Measurements from ENCODE around the gene CST4. TPM values are rescaled to one million over a fixed set of nuclear protein-coding genes. Genes with fewer than 3 reads are reported as not detected.
"Not testable (repeated sequence)": the region's sequence is repeated elsewhere in the genome, so short reads cannot be mapped to it uniquely, and the experiment has no call there.

CST4 gene
- total and polyA plus RNA-seq, 2 experiments from 2014 or later = 0.23 TPM; not detected in 1

DNA sequence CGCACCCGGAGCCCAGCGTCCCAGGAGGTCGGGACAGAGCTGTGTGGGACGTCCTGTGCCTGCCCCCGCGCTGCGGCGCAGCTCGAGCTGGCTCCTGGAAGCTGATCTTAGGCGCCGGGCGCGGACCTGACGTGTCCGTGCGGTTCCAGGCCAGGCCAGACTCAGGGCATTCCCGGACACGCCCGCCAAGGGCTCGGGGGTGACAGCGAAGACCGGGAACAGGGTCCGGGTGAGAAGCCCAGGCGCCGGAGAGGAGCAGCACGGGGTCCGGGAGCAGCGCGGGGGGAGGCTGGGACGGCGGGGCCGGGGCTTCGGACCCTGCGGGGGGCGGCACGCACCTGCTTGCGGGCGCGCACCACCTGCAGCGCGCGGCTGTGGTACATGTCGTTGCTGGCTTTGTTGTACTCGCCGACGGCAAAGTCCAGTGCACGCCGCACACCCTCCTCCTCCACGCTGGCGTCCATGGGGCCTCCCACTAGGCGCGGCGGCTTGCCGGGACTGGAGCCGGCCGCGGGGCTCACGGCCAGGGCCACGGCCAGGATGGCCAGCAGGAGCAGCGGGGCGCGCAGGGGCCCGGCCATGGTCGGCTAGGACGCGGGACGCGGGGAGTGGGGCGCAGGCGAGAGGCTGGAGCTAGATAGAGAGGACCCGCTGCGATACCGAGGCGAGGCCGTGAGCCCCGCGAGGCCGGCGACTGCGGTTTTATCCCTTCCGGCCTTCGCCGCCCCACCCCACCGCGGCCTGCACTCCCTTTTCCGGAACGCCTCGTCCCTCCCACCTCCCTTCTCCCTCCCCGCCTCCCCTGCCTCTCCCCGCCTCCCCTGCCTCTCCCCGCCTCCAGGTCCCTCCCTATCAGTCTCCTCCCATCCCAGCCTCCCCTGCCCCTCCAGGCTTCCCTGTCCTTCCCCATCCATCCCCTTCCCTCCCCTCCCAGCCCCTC is 51.3 kb downstream of the CST4 start, which contains the start of gene CST3:
Gene CST3, minus strand, starts transcription at position 674 of the 940 bp plus-strand sequence. Its CDS starts 93 bp downstream, at position 581.
- H3K79me2 ChIP-seq = peaks cover 19% of the 10 kb centered on the region
- DNase-seq (ENCODE audit: low spot score) = peak; percentile 95
- H3K4me2 ChIP-seq = peak within 1 kb of the TSS; percentile 89
- no peaks in the 10 kb centered on the region for H3K27me3 ChIP-seq
- TF ChIP-seq CTCF (IDR thresholded peaks at IDR 0.05; ENCODE audit: poor library complexity) (no peak), EZH2 (IDR thresholded peaks at IDR 0.05; ENCODE audit: borderline replicate concordance) (no peak), EZH2phosphoT487 (IDR thresholded peaks at IDR 0.05; ENCODE audit: low read depth, severe bottlenecking, unreplicated experiment) (no peak)
- H3K4me1 ChIP-seq (ENCODE audit: insufficient read depth) = peaks cover 11% of the 10 kb centered on the region
- H3K36me3 ChIP-seq (replicated peaks; ENCODE audit: insufficient read depth, low read depth) = no peaks in the 10 kb centered on the region
- H4K20me1 ChIP-seq (ENCODE audit: insufficient read depth, poor library complexity, severe bottlenecking) = peaks cover 3% of the 10 kb centered on the region
- 1% methylated on average over 64 of the region's 92 CpGs for WGBS (ENCODE audit: low lambda C conversion rate, missing lambda C conversion rate)
- peak within 1 kb of the TSS; percentile 96 for H2AFZ ChIP-seq
- peak within 1 kb of the TSS; percentile 96 for H3K27ac ChIP-seq
- H3K9me2 ChIP-seq (replicated peaks; ENCODE audit: insufficient read depth) = no peaks in the 10 kb centered on the region
- no peaks in the 10 kb centered on the region for H3K9me3 ChIP-seq (ENCODE audit: low read depth)
- peak within 1 kb of the TSS; percentile 82 for H3K4me3 ChIP-seq

GRCh38 chr20:23636908-23637281 is 51.9 kb downstream of the CST4 start:
- 33% methylated on average over 4 of the region's 4 CpGs for WGBS (ENCODE audit: low lambda C conversion rate, missing lambda C conversion rate)

GRCh38 chr20:23636182-23636907 is 52.5 kb downstream of the CST4 start:
- no peaks in the 10 kb centered on the region for H3K9me3 ChIP-seq (ENCODE audit: low read depth)
- whole genome bisulfite sequencing (ENCODE audit: low lambda C conversion rate, missing lambda C conversion rate) = 77% methylated on average over 19 of the region's 19 CpGs
- H3K79me2 ChIP-seq = peaks cover 19% of the 10 kb centered on the region
- DNase-seq (ENCODE audit: low spot score) = no peak
- peaks cover 3% of the 10 kb centered on the region for H4K20me1 ChIP-seq (ENCODE audit: insufficient read depth, poor library complexity, severe bottlenecking)
- no peak overlapping the region for H2AFZ ChIP-seq
- H3K36me3 ChIP-seq (replicated peaks; ENCODE audit: insufficient read depth, low read depth) = no peaks in the 10 kb centered on the region
- TF ChIP-seq EZH2 (IDR thresholded peaks at IDR 0.05; ENCODE audit: borderline replicate concordance) = no peak
- TF ChIP-seq EZH2phosphoT487 (IDR thresholded peaks at IDR 0.05; ENCODE audit: low read depth, severe bottlenecking, unreplicated experiment) = no peak
- peak overlapping the region; percentile 89 for H3K4me2 ChIP-seq
- no peaks in the 10 kb centered on the region for H3K9me2 ChIP-seq (replicated peaks; ENCODE audit: insufficient read depth)
- peak overlapping the region; percentile 82 for H3K4me3 ChIP-seq
- peaks cover 11% of the 10 kb centered on the region for H3K4me1 ChIP-seq (ENCODE audit: insufficient read depth)
- H3K27ac ChIP-seq = no peak overlapping the region
- H3K27me3 ChIP-seq = no peaks in the 10 kb centered on the region

More at GRCh38 chr20:23636908-23637281, 51.9 kb downstream of the CST4 start:
- no peak for TF ChIP-seq EZH2 (IDR thresholded peaks at IDR 0.05; ENCODE audit: borderline replicate concordance)
- TF ChIP-seq CTCF (IDR thresholded peaks at IDR 0.05; ENCODE audit: poor library complexity) = no peak
- TF ChIP-seq EZH2phosphoT487 (IDR thresholded peaks at IDR 0.05; ENCODE audit: low read depth, severe bottlenecking, unreplicated experiment) = no peak
- peak overlapping the region; percentile 96 for H2AFZ ChIP-seq
- peaks cover 3% of the 10 kb centered on the region for H4K20me1 ChIP-seq (ENCODE audit: insufficient read depth, poor library complexity, severe bottlenecking)
- H3K4me1 ChIP-seq (ENCODE audit: insufficient read depth) = peaks cover 11% of the 10 kb centered on the region
- H3K79me2 ChIP-seq = peaks cover 19% of the 10 kb centered on the region
- H3K4me2 ChIP-seq = peak overlapping the region; percentile 89
- DNase-seq (ENCODE audit: low spot score) = no peak
- no peaks in the 10 kb centered on the region for H3K27me3 ChIP-seq
- no peaks in the 10 kb centered on the region for H3K9me2 ChIP-seq (replicated peaks; ENCODE audit: insufficient read depth)
- H3K27ac ChIP-seq = peak overlapping the region; percentile 96
- no peaks in the 10 kb centered on the region for H3K9me3 ChIP-seq (ENCODE audit: low read depth)
- peak overlapping the region; percentile 82 for H3K4me3 ChIP-seq
- no peaks in the 10 kb centered on the region for H3K36me3 ChIP-seq (replicated peaks; ENCODE audit: insufficient read depth, low read depth)

DNA sequence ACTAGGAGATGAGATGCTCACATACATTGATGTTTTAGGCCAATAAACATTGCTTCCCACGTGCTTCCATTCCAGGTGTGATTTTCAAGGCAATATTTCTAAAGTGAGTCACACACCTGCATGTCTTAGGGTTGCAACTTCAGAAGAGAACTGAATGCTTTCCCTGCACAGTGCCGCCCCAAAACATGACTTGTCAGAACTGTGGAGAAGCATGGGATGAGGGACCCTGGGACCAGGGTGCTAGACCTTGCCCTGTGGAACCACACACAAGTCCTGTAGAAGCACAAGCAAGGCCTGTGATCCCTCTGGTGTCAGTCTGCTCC is 53.1 kb downstream of the CST4 start:
- Histone ChIP-seq H3K4me2 (peak overlapping the region; percentile 89), H3K4me1 (ENCODE audit: insufficient read depth) (peaks cover 11% of the 10 kb centered on the region), H3K79me2 (peaks cover 19% of the 10 kb centered on the region)
- not testable (repeated sequence) for H2AFZ ChIP-seq; H3K36me3 ChIP-seq (replicated peaks; ENCODE audit: insufficient read depth, low read depth); H4K20me1 ChIP-seq (ENCODE audit: insufficient read depth, poor library complexity, severe bottlenecking); DNase-seq (ENCODE audit: low spot score); H3K27ac ChIP-seq; H3K4me3 ChIP-seq; H3K9me2 ChIP-seq (replicated peaks; ENCODE audit: insufficient read depth); H3K27me3 ChIP-seq; H3K9me3 ChIP-seq (ENCODE audit: low read depth)
- 70% methylated on average over 2 of the region's 2 CpGs for WGBS (ENCODE audit: low lambda C conversion rate, missing lambda C conversion rate)

Small RNAs within 50 kb of the gene (small RNA-seq; reads per million reads assigned to genes)
- not detected for gene CST2P1

Other genes with a start within 250 kb of the CST4 start
- gene CSTL1, start 249.4 kb downstream of the CST4 start, total RNA-seq = not detected in 2 replicates
- gene CSTL1, start 249.4 kb downstream of the CST4 start, polyA plus RNA-seq = not detected in 2 replicates
- gene CST11, start 236.2 kb downstream of the CST4 start, total RNA-seq = not detected in 2 replicates
- gene CST11, start 236.2 kb downstream of the CST4 start, polyA plus RNA-seq = not detected in 2 replicates
- gene CST8, start 197.9 kb downstream of the CST4 start, total RNA-seq = not detected in 2 replicates
- not detected in 2 replicates for gene CST8, start 197.9 kb downstream of the CST4 start, polyA plus RNA-seq
- not detected in 2 replicates for gene CST9L, start 120.6 kb downstream of the CST4 start, total RNA-seq
- gene CST9L, start 120.6 kb downstream of the CST4 start, polyA plus RNA-seq = not detected in 2 replicates
- not detected in 2 replicates for gene CST9, start 83.1 kb downstream of the CST4 start, total RNA-seq
- not detected in 2 replicates for gene CST9, start 83.1 kb downstream of the CST4 start, polyA plus RNA-seq
- 881 and 921 TPM in 2 replicates for gene CST3, start 51.1 kb downstream of the CST4 start, total RNA-seq
- 2,777 and 2,850 TPM in 2 replicates for gene CST3, start 51.1 kb downstream of the CST4 start, polyA plus RNA-seq
- 5.7 and 13.6 TPM in 2 replicates for gene CST1, start 61.9 kb upstream of the CST4 start, total RNA-seq
- 10.8 and 12.8 TPM in 2 replicates for gene CST1, start 61.9 kb upstream of the CST4 start, polyA plus RNA-seq
- not detected in 2 replicates for gene CST2, start 137.7 kb upstream of the CST4 start, total RNA-seq
- gene CST2, start 137.7 kb upstream of the CST4 start, polyA plus RNA-seq = not detected in 2 replicates
- 1.3 TPM in 1 of 2 replicates, not detected in the other for gene CST5, start 190.7 kb upstream of the CST4 start, total RNA-seq
- gene CST5, start 190.7 kb upstream of the CST4 start, polyA plus RNA-seq = 0.68 TPM in 1 of 2 replicates, not detected in the other

All from hepatocyte (in vitro differentiated cells).